Endothelial cell of umbilical vein (primary cell): ENCODE data around the gene ZFPM1. TPM values are rescaled to one million over a fixed set of nuclear protein-coding genes. Genes with fewer than 3 reads are reported as not detected.
"Not testable (repeated sequence)": the region's sequence is repeated elsewhere in the genome, so short reads cannot be mapped to it uniquely, and the experiment has no call there.

Experiments used
- BruUV-seq: library from RNA; stranded (reverse); fragments of 400-500 nt; replicated peaks from 2 replicates; lab custom pipeline; 2021; lab: Mats Ljungman, UMichigan
- CTCF ChIA-PET: fragments of 300-600, 350-600 bp; sonication (Branson Sonifier 250); formaldehyde crosslinking; loops from one replicate; lab custom pipeline; 2021; ENCODE audit warnings: antibody characterized with exemption, inconsistent platforms; lab: Charles Lee
- POLR2A ChIA-PET: fragments of 300-600, 350-600 bp; sonication (Branson Sonifier 250); formaldehyde crosslinking; loops from one replicate; lab custom pipeline; 2021; ENCODE audit warnings: antibody characterized with exemption, inconsistent platforms; lab: Charles Lee
- DNase-seq: peaks from one replicate; pipeline ENCODE4 v3.0.0-alpha.2; 2011; ENCODE audit warnings: low read depth, low spot score
- FAIRE-seq: peaks from 2 replicates; lab custom pipeline; 2011; peaks lifted over from hg19 to GRCh38; lab: Jason Lieb, UNC
- H2AFZ ChIP-seq: 2 replicates; pipeline ENCODE4 v1.6.0; 2012; ENCODE audit warnings: low read depth, low read length, control low read depth, inconsistent platforms
- H3K27ac ChIP-seq: 2 replicates; pipeline ENCODE4 v1.5.1; 2011; ENCODE audit warnings: low read depth, mild to moderate bottlenecking, control low read depth, low read length, moderate library complexity; ENCODE audit not compliant: insufficient read depth
- H3K27me3 ChIP-seq, 2 experiments: 2 replicates each; pipeline versions ENCODE4 v1.6.0 to v1.6.1; 2011; ENCODE audit warnings: low read length in 2 of 2, mixed read lengths in 1 of 2; ENCODE audit not compliant: control insufficient read depth in 2 of 2, insufficient read depth in 2 of 2
- H3K36me3 ChIP-seq, 2 experiments: 2 replicates in 1 of 2; 3 replicates in 1 of 2; pipeline ENCODE4 v1.5.1; 2011; ENCODE audit warnings: low read length in 2 of 2, mild to moderate bottlenecking in 1 of 2, moderate library complexity in 1 of 2; ENCODE audit not compliant: control insufficient read depth in 2 of 2, insufficient read depth in 2 of 2; ENCODE audit errors: extremely low read depth in 1 of 2
- H3K4me1 ChIP-seq: 3 replicates; pipeline ENCODE4 v1.5.1; 2011; ENCODE audit warnings: mild to moderate bottlenecking, low read length; ENCODE audit not compliant: control insufficient read depth, insufficient read depth; ENCODE audit errors: extremely low read depth
- H3K4me2 ChIP-seq: 2 replicates; pipeline ENCODE4 v1.6.1; 2011; ENCODE audit warnings: low read length, control low read depth, mixed read lengths; ENCODE audit not compliant: insufficient read depth
- H3K4me3 ChIP-seq, 3 experiments: fragments of 200-600 bp in 1 of 3; sonication (generic), shearing (Covaris generic) in 1 of 3; replicated peaks in 1 of 3; 2 replicates each; pipeline ENCODE4 v1.5.1; 2011 to 2016; ENCODE audit warnings: control low read depth in 3 of 3, low read length in 3 of 3, mild to moderate bottlenecking in 2 of 3, inconsistent platforms in 1 of 3, low read depth in 1 of 3, moderate library complexity in 1 of 3; ENCODE audit not compliant: insufficient read depth in 1 of 3
- H3K79me2 ChIP-seq: 2 replicates; pipeline ENCODE4 v1.6.0; 2012; ENCODE audit warnings: low read length, inconsistent platforms; ENCODE audit not compliant: control insufficient read depth, insufficient read depth
- H3K9ac ChIP-seq: replicated peaks from 2 replicates; pipeline ENCODE3; 2011; ENCODE audit warnings: low read length, control low read depth; ENCODE audit not compliant: insufficient read depth; ENCODE audit errors: extremely low read depth
- H3K9me1 ChIP-seq: replicated peaks from 3 replicates; pipeline ENCODE4 v1.6.0; 2011; ENCODE audit warnings: mild to moderate bottlenecking, low read length; ENCODE audit not compliant: control insufficient read depth, insufficient read depth; ENCODE audit errors: extremely low read depth
- H3K9me3 ChIP-seq: replicated peaks from 2 replicates; pipeline ENCODE4 v1.5.1; 2012; ENCODE audit warnings: low read length, inconsistent platforms; ENCODE audit not compliant: control insufficient read depth, insufficient read depth
- H4K20me1 ChIP-seq: replicated peaks from 2 replicates; pipeline ENCODE3; 2011; ENCODE audit warnings: mild to moderate bottlenecking, low read length; ENCODE audit not compliant: control insufficient read depth, insufficient read depth; ENCODE audit errors: extremely low read depth
- EZH2 ChIP-seq: IDR thresholded peaks from 2 replicates; pipeline ENCODE4 v1.6.1; 2012; ENCODE audit warnings: borderline replicate concordance, low read depth, mild to moderate bottlenecking, moderate library complexity, low read length, inconsistent platforms; ENCODE audit not compliant: severe bottlenecking
- FOS ChIP-seq: IDR thresholded peaks from 2 replicates; pipeline ENCODE4 v1.6.1; 2011; ENCODE audit warnings: mild to moderate bottlenecking, low read length, moderate library complexity, borderline replicate concordance; ENCODE audit not compliant: insufficient read depth
- GATA2 ChIP-seq: IDR thresholded peaks from 2 replicates; pipeline ENCODE4 v1.7.0; 2011; ENCODE audit warnings: low read depth, mild to moderate bottlenecking, moderate library complexity, mixed read lengths, low read length; ENCODE audit not compliant: insufficient read length, insufficient read depth
- JUN ChIP-seq: IDR thresholded peaks from 2 replicates; pipeline ENCODE4 v1.6.1; 2011; ENCODE audit warnings: borderline replicate concordance, low read depth; ENCODE audit not compliant: insufficient read length, insufficient read depth
- MYC ChIP-seq: IDR thresholded peaks from one replicate; pipeline ENCODE4 v1.6.1; 2011; ENCODE audit warnings: mild to moderate bottlenecking, low read depth, low read length
- POLR2A ChIP-seq: IDR thresholded peaks from 2 replicates; pipeline ENCODE4 v1.6.1; 2012; ENCODE audit warnings: low read depth, mild to moderate bottlenecking, control low read depth, low read length
- POLR2AphosphoS5 ChIP-seq: IDR thresholded peaks from 2 replicates; pipeline ENCODE4 v1.6.1; 2012; ENCODE audit warnings: low read depth, mild to moderate bottlenecking, control low read depth, low read length, moderate library complexity; ENCODE audit not compliant: insufficient read depth
- dilution Hi-C: fragments of 300-500 bp; cut with MboI; formaldehyde crosslinking; loops from one replicate; pipeline ENCODE4 v1.15.0; 2019; ENCODE audit warnings: low sequenced_read_pairs; ENCODE audit not compliant: extremely low pct_ligation_motif_present
- intact Hi-C: fragments of 100-400 bp; cut with micrococcal nuclease; formaldehyde crosslinking; loops from one replicate; pipeline ENCODE4 v1.10.0; 2022
- polyA plus RNA-seq, 4 experiments: library from polyadenylated mRNA; depleted of rRNA in 3 of 4; stranded (reverse) in 3 of 4; unstranded in 1 of 4; fragments of >200 nt; gene quantifications; 2 replicates each; pipeline versions ENCODE4 v1.2.1 to v1.2.3, GENCODE V29; 2011 to 2012; ENCODE audit warnings: missing spikeins in 1 of 4
- total RNA-seq: library from RNA; stranded (reverse); gene quantifications from 2 replicates; pipeline ENCODE4 v1.2.3, GENCODE V29; 2021
- TF ChIP-seq, protein P1 (sequence below): IDR thresholded peaks from 2 replicates; pipeline ENCODE4 v1.6.1; 2011; ENCODE audit not compliant: insufficient read depth, insufficient read length
- TF ChIP-seq, protein P2 (sequence below), 2 donors: IDR thresholded peaks; 1 replicate in 1 of 2; 2 replicates in 1 of 2; pipeline ENCODE4 v1.5.1; 2011; ENCODE audit warnings: low read length in 2 of 2, mild to moderate bottlenecking in 2 of 2, moderate library complexity in 2 of 2, control low read depth in 1 of 2, inconsistent platforms in 1 of 2, low read depth in 1 of 2; ENCODE audit not compliant: insufficient read depth in 1 of 2; ENCODE audit errors: extremely low read depth in 1 of 2

ZFPM1 gene
- total and polyA plus RNA-seq, 2 donors (not counting 3 experiments of a cell fraction or from before 2014, with no cell fraction given), result 0.37 to 7.5 TPM

DNA sequence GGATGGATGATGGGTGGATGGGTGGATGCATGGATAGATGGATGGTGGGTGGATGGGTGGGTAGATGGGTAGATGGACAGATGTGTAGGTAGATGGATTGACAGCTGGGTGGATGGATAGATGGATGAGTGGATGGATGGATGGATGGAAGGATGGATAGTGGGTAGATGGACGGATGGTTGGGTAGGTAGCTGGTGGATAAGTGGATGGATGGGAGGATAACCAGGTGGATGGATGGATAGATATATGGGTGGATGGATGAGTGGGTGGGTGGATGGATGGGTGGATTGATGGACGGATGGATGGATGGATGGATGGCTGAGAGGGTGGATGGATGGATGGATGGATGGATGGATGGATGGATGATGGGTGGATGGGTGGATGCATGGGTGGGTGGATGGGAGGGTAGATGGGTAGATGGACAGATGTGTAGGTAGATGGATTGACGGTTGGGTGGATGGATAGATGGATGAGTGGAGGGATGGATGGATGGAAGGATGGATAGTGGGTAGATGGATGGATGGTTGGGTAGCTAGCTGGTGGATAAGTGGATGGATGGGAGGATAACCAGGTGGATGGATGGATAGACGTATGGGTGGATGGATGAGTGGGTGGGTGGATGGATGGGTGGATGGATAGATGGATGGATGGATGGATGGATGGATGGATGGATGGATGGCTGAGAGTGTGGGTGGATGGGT is 65.5 kb downstream of the ZFPM1 start:
- H3K27me3 ChIP-seq, intact Hi-C loops, H3K4me3 ChIP-seq, H3K4me1 ChIP-seq, H3K36me3 ChIP-seq, H3K9me3 ChIP-seq, dilution Hi-C loops, DNase-seq, H2AFZ ChIP-seq, H3K27ac ChIP-seq, POLR2A ChIA-PET, H4K20me1 ChIP-seq, H3K4me2 ChIP-seq, H3K79me2 ChIP-seq, BruUV-seq, CTCF ChIA-PET, H3K9ac ChIP-seq, H3K9me1 ChIP-seq, FAIRE-seq: not testable (repeated sequence)

DNA sequence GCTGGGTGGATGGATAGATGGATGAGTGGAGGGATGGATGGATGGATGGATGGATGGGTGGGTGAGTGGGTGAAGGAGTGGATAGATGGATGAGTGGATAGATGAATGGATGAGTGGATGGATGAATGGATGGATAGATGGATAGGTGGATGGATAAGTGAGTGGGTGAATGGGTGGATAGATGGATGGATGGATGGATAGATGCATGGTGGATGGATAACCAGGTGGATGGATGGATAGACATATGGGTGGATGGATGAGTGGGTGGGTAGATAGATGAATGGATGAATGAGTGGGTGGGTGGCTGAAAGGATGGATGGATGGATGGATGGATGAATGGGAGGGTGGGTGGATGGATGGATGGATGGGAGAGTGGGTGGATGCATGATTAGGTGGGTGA is 66.2 kb downstream of the ZFPM1 start:
- H3K27me3 ChIP-seq, result no peaks in the 10 kb centered on the region
- no peak overlapping the region for H2AFZ ChIP-seq
- DNase-seq, result no peak
- H3K4me3 ChIP-seq, result no peak overlapping the region
- intact Hi-C loops, result no loop called here
- POLR2A ChIA-PET, result no interaction called here
- H3K4me2 ChIP-seq, result no peak overlapping the region
- H3K9ac ChIP-seq, result no peak overlapping the region
- BruUV-seq, result no TSS peak
- H3K79me2 ChIP-seq, result no peaks in the 10 kb centered on the region
- no peak overlapping the region for H3K27ac ChIP-seq
- CTCF ChIA-PET, result no interaction called here
- H4K20me1 ChIP-seq, result peaks cover 3% of the 10 kb centered on the region
- H3K36me3 ChIP-seq, result no peaks in the 10 kb centered on the region
- H3K4me1 ChIP-seq, result no peaks in the 10 kb centered on the region
- no peaks in the 10 kb centered on the region for H3K9me3 ChIP-seq
- no peak for TF ChIP-seq MYC
- TF ChIP-seq, protein P1, sequence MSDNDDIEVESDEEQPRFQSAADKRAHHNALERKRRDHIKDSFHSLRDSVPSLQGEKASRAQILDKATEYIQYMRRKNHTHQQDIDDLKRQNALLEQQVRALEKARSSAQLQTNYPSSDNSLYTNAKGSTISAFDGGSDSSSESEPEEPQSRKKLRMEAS, result no peak
- no peak for TF ChIP-seq POLR2AphosphoS5
- TF ChIP-seq FOS, result no peak
- TF ChIP-seq GATA2, result no peak
- no peak for TF ChIP-seq POLR2A
- no peak for TF ChIP-seq EZH2
- TF ChIP-seq, protein P2, sequence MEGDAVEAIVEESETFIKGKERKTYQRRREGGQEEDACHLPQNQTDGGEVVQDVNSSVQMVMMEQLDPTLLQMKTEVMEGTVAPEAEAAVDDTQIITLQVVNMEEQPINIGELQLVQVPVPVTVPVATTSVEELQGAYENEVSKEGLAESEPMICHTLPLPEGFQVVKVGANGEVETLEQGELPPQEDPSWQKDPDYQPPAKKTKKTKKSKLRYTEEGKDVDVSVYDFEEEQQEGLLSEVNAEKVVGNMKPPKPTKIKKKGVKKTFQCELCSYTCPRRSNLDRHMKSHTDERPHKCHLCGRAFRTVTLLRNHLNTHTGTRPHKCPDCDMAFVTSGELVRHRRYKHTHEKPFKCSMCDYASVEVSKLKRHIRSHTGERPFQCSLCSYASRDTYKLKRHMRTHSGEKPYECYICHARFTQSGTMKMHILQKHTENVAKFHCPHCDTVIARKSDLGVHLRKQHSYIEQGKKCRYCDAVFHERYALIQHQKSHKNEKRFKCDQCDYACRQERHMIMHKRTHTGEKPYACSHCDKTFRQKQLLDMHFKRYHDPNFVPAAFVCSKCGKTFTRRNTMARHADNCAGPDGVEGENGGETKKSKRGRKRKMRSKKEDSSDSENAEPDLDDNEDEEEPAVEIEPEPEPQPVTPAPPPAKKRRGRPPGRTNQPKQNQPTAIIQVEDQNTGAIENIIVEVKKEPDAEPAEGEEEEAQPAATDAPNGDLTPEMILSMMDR (IDR thresholded peaks at IDR 0.05; ENCODE audit: extremely low read depth in 1 of 2, insufficient read depth in 1 of 2, low read depth in 1 of 2, low read length in 2 of 2), result no peak
- no peak for TF ChIP-seq JUN
- dilution Hi-C loops, result no loop called here
- H3K9me1 ChIP-seq, result no peaks in the 10 kb centered on the region
- no peak for FAIRE-seq
